Measurements from ENCODE around the gene EFR3B. TPM values are rescaled to one million over a fixed set of nuclear protein-coding genes. Genes with fewer than 3 reads are reported as not detected.

Gene EFR3B
- polyA plus RNA-seq, 2 of the 4 experiments (the other 2 are of a cell fraction) = 6.5 to 12.5 TPM

GRCh38 chr2:25190536-25190935 lies 148.7 kb downstream of the EFR3B start (continued):
- TF ChIP-seq CTCF (IDR thresholded peaks at IDR 0.05) = no peak
- TF ChIP-seq ZNF302 (CRISPR knock-in tag; IDR thresholded peaks at IDR 0.05) = no peak
- TF ChIP-seq CBX2 (IDR thresholded peaks at IDR 0.05; ENCODE audit: borderline replicate concordance, low read depth) = no peak
- no peak for TF ChIP-seq NR3C1 (IDR thresholded peaks at IDR 0.05)
- TF ChIP-seq, protein P1, sequence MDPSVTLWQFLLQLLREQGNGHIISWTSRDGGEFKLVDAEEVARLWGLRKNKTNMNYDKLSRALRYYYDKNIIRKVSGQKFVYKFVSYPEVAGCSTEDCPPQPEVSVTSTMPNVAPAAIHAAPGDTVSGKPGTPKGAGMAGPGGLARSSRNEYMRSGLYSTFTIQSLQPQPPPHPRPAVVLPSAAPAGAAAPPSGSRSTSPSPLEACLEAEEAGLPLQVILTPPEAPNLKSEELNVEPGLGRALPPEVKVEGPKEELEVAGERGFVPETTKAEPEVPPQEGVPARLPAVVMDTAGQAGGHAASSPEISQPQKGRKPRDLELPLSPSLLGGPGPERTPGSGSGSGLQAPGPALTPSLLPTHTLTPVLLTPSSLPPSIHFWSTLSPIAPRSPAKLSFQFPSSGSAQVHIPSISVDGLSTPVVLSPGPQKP (IDR thresholded peaks at IDR 0.05; ENCODE audit: low read depth, low read length) = no peak
- TF ChIP-seq HDAC2 (IDR thresholded peaks at IDR 0.05) = no peak

GRCh38 chr2:25194576-25195122 lies 152.8 kb downstream of the EFR3B start:
- ATAC-seq (no peak), FAIRE-seq (no peak), DNase-seq (ENCODE audit: low read depth in 1 of 2, low spot score in 1 of 2) (no peak)
- Histone ChIP-seq H3K4me1 (no peaks in the 10 kb centered on the region), H3K4me3 (no peak overlapping the region), H3K4me2 (no peak overlapping the region), H3K9me3 (no peaks in the 10 kb centered on the region), H3K27ac (no peak overlapping the region)
- CTCF ChIA-PET = interaction anchor here (0.5 to 4.9 kb wide), 13 partner anchors 10 to 1181 kb away, joined by 3 to 87 read pairs (median 17); no protein-coding TSS in a partner anchor
- POLR2A ChIA-PET = no interaction called here
- WGBS (ENCODE audit: missing lambda C conversion rate) = 72% methylated on average over 9 of the region's 9 CpGs
- TF ChIP-seq POLR2AphosphoS2 (conservative IDR thresholded peaks at IDR 0.05; ENCODE audit: low read length) (no peak), ZFP36 (IDR thresholded peaks at IDR 0.05; ENCODE audit: borderline replicate concordance, partially characterized antibody) (no peak), MYC (IDR thresholded peaks at IDR 0.05; ENCODE audit: borderline replicate concordance, low read length) (no peak), EHF (CRISPR knock-in tag; IDR thresholded peaks at IDR 0.05) (no peak), HOXB13 (CRISPR knock-in tag; IDR thresholded peaks at IDR 0.05; ENCODE audit: low read depth) (no peak), CHD4 (IDR thresholded peaks at IDR 0.05; ENCODE audit: borderline replicate concordance) (no peak), FOSL2 (IDR thresholded peaks at IDR 0.05) (no peak), FOSL2 (CRISPR knock-in tag; IDR thresholded peaks at IDR 0.05) (no peak), CHD2 (IDR thresholded peaks at IDR 0.05; ENCODE audit: low read length, partially characterized antibody) (no peak), GATA3 (IDR thresholded peaks at IDR 0.05; ENCODE audit: borderline replicate concordance) (no peak), RCOR1 (IDR thresholded peaks at IDR 0.05; ENCODE audit: low read depth, low read length) (no peak), RNF2 (IDR thresholded peaks at IDR 0.05; ENCODE audit: borderline replicate concordance, low read depth) (no peak), CBX8 (IDR thresholded peaks at IDR 0.05) (no peak), HEYL (CRISPR knock-in tag; IDR thresholded peaks at IDR 0.05) (no peak), CEBPB (IDR thresholded peaks at IDR 0.05) (no peak), MAZ (IDR thresholded peaks at IDR 0.05; ENCODE audit: borderline replicate concordance, low read depth, low read length) (no peak), FOSB (CRISPR knock-in tag; IDR thresholded peaks at IDR 0.05) (no peak), CTCF (IDR thresholded peaks at IDR 0.05) (no peak), HOXB5 (CRISPR knock-in tag; IDR thresholded peaks at IDR 0.05) (no peak)
- TF ChIP-seq, protein P2, sequence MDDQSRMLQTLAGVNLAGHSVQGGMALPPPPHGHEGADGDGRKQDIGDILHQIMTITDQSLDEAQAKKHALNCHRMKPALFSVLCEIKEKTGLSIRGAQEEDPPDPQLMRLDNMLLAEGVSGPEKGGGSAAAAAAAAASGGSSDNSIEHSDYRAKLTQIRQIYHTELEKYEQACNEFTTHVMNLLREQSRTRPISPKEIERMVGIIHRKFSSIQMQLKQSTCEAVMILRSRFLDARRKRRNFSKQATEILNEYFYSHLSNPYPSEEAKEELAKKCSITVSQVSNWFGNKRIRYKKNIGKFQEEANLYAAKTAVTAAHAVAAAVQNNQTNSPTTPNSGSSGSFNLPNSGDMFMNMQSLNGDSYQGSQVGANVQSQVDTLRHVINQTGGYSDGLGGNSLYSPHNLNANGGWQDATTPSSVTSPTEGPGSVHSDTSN (IDR thresholded peaks at IDR 0.05) = no peak
- TF ChIP-seq, protein P3, sequence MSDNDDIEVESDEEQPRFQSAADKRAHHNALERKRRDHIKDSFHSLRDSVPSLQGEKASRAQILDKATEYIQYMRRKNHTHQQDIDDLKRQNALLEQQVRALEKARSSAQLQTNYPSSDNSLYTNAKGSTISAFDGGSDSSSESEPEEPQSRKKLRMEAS (IDR thresholded peaks at IDR 0.05) = no peak
